IMR-90 (cell line): ENCODE results near the gene NGEF. TPM values are rescaled to one million over a fixed set of nuclear protein-coding genes. Genes with fewer than 3 reads are reported as not detected.

ENCODE experiments used
- ATAC-seq: fragments of 200-7000 bp; cut with Tn5 transposase; 2 replicates; pipeline ENCODE4 v1.9.1; 2020; ENCODE audit warnings: low read depth, mild to moderate bottlenecking, moderate library complexity
- BruUV-seq: library from RNA; stranded (reverse); fragments of 400-500 nt; replicated peaks from 2 replicates; lab custom pipeline; 2021; lab: Mats Ljungman, UMichigan
- CTCF ChIA-PET: fragments of 300-600 bp; formaldehyde crosslinking; extraction: SDS; loops from one replicate; lab custom pipeline; 2021; ENCODE audit warnings: antibody characterized with exemption; lab: Yijun Ruan, JAX
- POLR2A ChIA-PET: fragments of 300-600 bp; sonication (Branson Sonifier 250); formaldehyde crosslinking; loops from one replicate; lab custom pipeline; 2022; ENCODE audit warnings: antibody characterized with exemption; ENCODE audit not compliant: unreplicated experiment; lab: Charles Lee
- DNase-seq: peaks from one replicate; pipeline ENCODE4 v3.0.0; 2013
- H2AFZ ChIP-seq: replicated peaks from 2 replicates; pipeline ENCODE3; 2013; ENCODE audit warnings: low read length, mild to moderate bottlenecking; ENCODE audit not compliant: poor library complexity
- H2AK5ac ChIP-seq: 2 replicates; pipeline ENCODE4 v1.6.1; 2013; ENCODE audit warnings: low read depth, low read length, inconsistent platforms
- H2AK9ac ChIP-seq: replicated peaks from 2 replicates; pipeline ENCODE3; 2013; ENCODE audit warnings: mild to moderate bottlenecking, low read depth, low read length, moderate library complexity; ENCODE audit not compliant: poor library complexity
- H2BK120ac ChIP-seq: 2 replicates; pipeline ENCODE4 v1.6.1; 2013; ENCODE audit warnings: low read depth, low read length, inconsistent platforms
- H2BK15ac ChIP-seq: 3 replicates; pipeline ENCODE4 v1.6.1; 2013; ENCODE audit warnings: low read depth, low read length, inconsistent platforms
- H2BK20ac ChIP-seq: 2 replicates; pipeline ENCODE4 v1.6.1; 2013; ENCODE audit warnings: low read depth, mild to moderate bottlenecking, inconsistent platforms, low read length, moderate library complexity
- H2BK5ac ChIP-seq: 2 replicates; pipeline ENCODE4 v1.6.1; 2013; ENCODE audit warnings: mild to moderate bottlenecking, low read depth, low read length, inconsistent platforms; ENCODE audit not compliant: poor library complexity, severe bottlenecking
- H3K14ac ChIP-seq: replicated peaks from 2 replicates; pipeline ENCODE4 v1.6.1; 2013; ENCODE audit warnings: low read depth, low read length, inconsistent platforms
- H3K18ac ChIP-seq: 2 replicates; pipeline ENCODE4 v1.6.1; 2013; ENCODE audit warnings: low read depth, low read length, control low read depth
- H3K23ac ChIP-seq: 2 replicates; pipeline ENCODE4 v1.6.1; 2013; ENCODE audit warnings: low read depth, low read length, inconsistent platforms
- H3K27ac ChIP-seq: 2 replicates; pipeline ENCODE4 v1.5.1; 2013; ENCODE audit warnings: mild to moderate bottlenecking, control low read depth, low read length; ENCODE audit not compliant: insufficient read depth
- H3K27me3 ChIP-seq: 2 replicates; pipeline ENCODE4 v1.6.1; 2013; ENCODE audit warnings: low read length; ENCODE audit not compliant: control insufficient read depth, insufficient read depth
- H3K36me3 ChIP-seq: 2 replicates; pipeline ENCODE4 v1.6.1; 2013; ENCODE audit warnings: low read length, mixed read lengths; ENCODE audit not compliant: control insufficient read depth, insufficient read depth
- H3K4ac ChIP-seq: 2 replicates; pipeline ENCODE4 v1.6.1; 2013; ENCODE audit warnings: low read depth, low read length, inconsistent platforms
- H3K4me1 ChIP-seq: 2 replicates; pipeline ENCODE4 v1.6.1; 2013; ENCODE audit warnings: low read length, mixed read lengths; ENCODE audit not compliant: control insufficient read depth, insufficient read depth
- H3K4me2 ChIP-seq: 2 replicates; pipeline ENCODE4 v1.6.1; 2013; ENCODE audit warnings: low read depth, mild to moderate bottlenecking, control low read depth, low read length, moderate library complexity
- H3K4me3 ChIP-seq: 2 replicates; pipeline ENCODE4 v1.5.1; 2013; ENCODE audit warnings: low read depth, mild to moderate bottlenecking, control low read depth, low read length, moderate library complexity; ENCODE audit not compliant: insufficient read depth
- H3K56ac ChIP-seq: 2 replicates; pipeline ENCODE4 v1.6.1; 2013; ENCODE audit warnings: low read length, inconsistent platforms; ENCODE audit not compliant: insufficient read depth; ENCODE audit errors: extremely low read depth
- H3K79me1 ChIP-seq, 2 experiments: 2 replicates each; pipeline ENCODE4 v1.6.1; 2013; ENCODE audit warnings: low read length in 2 of 2, inconsistent platforms in 1 of 2, low read depth in 1 of 2
- H3K9ac ChIP-seq: 2 replicates; pipeline ENCODE4 v1.6.1; 2013; ENCODE audit warnings: low read depth, low read length, control low read depth
- H3K9me1 ChIP-seq: 2 replicates; pipeline ENCODE4 v1.6.1; 2013; ENCODE audit warnings: low read length, inconsistent platforms; ENCODE audit not compliant: insufficient read depth
- H3K9me3 ChIP-seq: 2 replicates; pipeline ENCODE4 v1.6.1; 2013; ENCODE audit warnings: low read length; ENCODE audit not compliant: control insufficient read depth, insufficient read depth
- H4K20me1 ChIP-seq: 2 replicates; pipeline ENCODE4 v1.6.1; 2013; ENCODE audit warnings: low read length, inconsistent platforms; ENCODE audit not compliant: insufficient read depth
- H4K5ac ChIP-seq: 2 replicates; pipeline ENCODE4 v1.6.1; 2013; ENCODE audit warnings: mild to moderate bottlenecking, low read depth, low read length, control low read depth
- H4K8ac ChIP-seq, 2 experiments: 2 replicates each; pipeline ENCODE4 v1.6.1; 2013; ENCODE audit warnings: low read depth in 2 of 2, low read length in 2 of 2, control low read depth in 1 of 2, inconsistent platforms in 1 of 2
- H4K91ac ChIP-seq: 2 replicates; pipeline ENCODE4 v1.6.1; 2013; ENCODE audit warnings: low read depth, low read length, inconsistent platforms; ENCODE audit not compliant: insufficient read depth
- BHLHE40 ChIP-seq: fragments of 150-350 bp; IDR thresholded peaks from 2 replicates; pipeline ENCODE4 v1.6.1; 2016; ENCODE audit warnings: mild to moderate bottlenecking, low read depth, low read length
- CEBPB ChIP-seq: IDR thresholded peaks from 2 replicates; pipeline ENCODE4 v1.6.1; 2012; ENCODE audit warnings: low read depth, low read length, improper control_type of control experiment
- CHD1 ChIP-seq: IDR thresholded peaks from 2 replicates; pipeline ENCODE4 v1.6.1; 2012; ENCODE audit warnings: low read depth, low read length, improper control_type of control experiment
- MAFK ChIP-seq: IDR thresholded peaks from 2 replicates; pipeline ENCODE4 v1.6.1; 2012; ENCODE audit warnings: low read depth, low read length, improper control_type of control experiment
- MXI1 ChIP-seq: IDR thresholded peaks from 2 replicates; pipeline ENCODE4 v1.6.1; 2012; ENCODE audit warnings: low read depth, mild to moderate bottlenecking, low read length, moderate library complexity, borderline replicate concordance
- NFE2L2 ChIP-seq: fragments of 150-350 bp; IDR thresholded peaks from 2 replicates; pipeline ENCODE4 v1.6.1; 2016; ENCODE audit warnings: low read depth, mild to moderate bottlenecking, low read length
- POLR2A ChIP-seq: IDR thresholded peaks from 2 replicates; pipeline ENCODE4 v1.6.1; 2012; ENCODE audit warnings: mild to moderate bottlenecking, low read depth, low read length
- RCOR1 ChIP-seq: IDR thresholded peaks from 2 replicates; pipeline ENCODE4 v1.6.1; 2012; ENCODE audit warnings: mild to moderate bottlenecking, low read length, improper control_type of control experiment; ENCODE audit not compliant: insufficient replicate concordance
- WGBS, 2 experiments: methylation state at CpG; one replicate each; pipeline versions ENCODE4 v1.1.5 to v1.1.7; 2013; ENCODE audit warnings: missing lambda C conversion rate in 2 of 2; ENCODE audit not compliant: insufficient read length in 1 of 2; ENCODE audit errors: extremely low coverage in 2 of 2; 5-methylcytosine and 5-hydroxymethylcytosine counted together
- dilution Hi-C: fragments of 300-500 bp; cut with HindIII; formaldehyde crosslinking; loops from one replicate; pipeline ENCODE4 v1.14.3; 2018; ENCODE audit warnings: low sequenced_read_pairs; ENCODE audit not compliant: unreplicated experiment
- in situ Hi-C: fragments of 300-500 bp; cut with MboI; formaldehyde crosslinking; loops from 3 replicates; pipeline ENCODE4 v1.14.3; 2019; ENCODE audit warnings: low sequenced_read_pairs, inconsistent platforms, mixed read lengths
- intact Hi-C: fragments of 100-400 bp; cut with micrococcal nuclease; formaldehyde crosslinking; loops from 2 replicates; pipeline ENCODE4 v1.10.0; 2022
- polyA plus RNA-seq, 3 experiments: library from polyadenylated mRNA; depleted of rRNA; stranded (reverse); fragments of >200 nt; gene quantifications; 2 replicates each; pipeline ENCODE4 v1.2.3, GENCODE V29; 2012; ENCODE audit warnings: low replicate concordance in 1 of 3
- total RNA-seq: library from RNA; depleted of rRNA; stranded (reverse); fragments of >200 nt; gene quantifications from 2 replicates; pipeline ENCODE4 v1.2.3, GENCODE V29; 2012
- TF ChIP-seq, protein P1 (sequence below): fragments of 150-350 bp; IDR thresholded peaks from 2 replicates; pipeline ENCODE4 v1.6.1; 2016; ENCODE audit warnings: low read depth, mild to moderate bottlenecking, low read length, moderate library complexity, borderline replicate concordance
- TF ChIP-seq, protein P2 (sequence below): fragments of 150-350 bp; IDR thresholded peaks from 2 replicates; pipeline ENCODE4 v1.6.1; 2017; ENCODE audit warnings: mild to moderate bottlenecking, antibody characterized with exemption, low read length, low read depth

NGEF gene
- total and polyA plus RNA-seq, 2 of the 4 experiments (the other 2 are of a cell fraction): 1.1 to 1.7 TPM

DNA sequence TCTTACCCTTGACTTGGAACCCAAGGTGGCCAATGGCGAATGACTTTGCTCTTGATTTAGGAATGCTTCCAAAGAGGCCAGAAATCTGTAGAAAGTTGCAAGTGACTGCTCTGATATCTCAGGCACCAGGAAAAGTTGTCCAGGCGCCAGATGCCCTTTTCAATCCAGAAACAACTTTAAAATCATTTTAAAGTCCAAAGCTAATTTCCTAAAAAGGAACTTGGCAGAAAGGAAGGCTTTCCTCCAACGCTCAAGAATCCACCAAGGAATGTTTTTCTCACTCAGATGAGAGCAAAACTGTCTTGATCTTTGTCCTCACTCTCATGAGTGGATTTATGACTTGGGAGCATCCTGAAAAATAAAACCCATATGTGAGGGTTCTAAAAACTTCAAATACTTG lies 5.3 kb downstream of the NGEF start:
- no peak overlapping the region for H2AK5ac ChIP-seq
- WGBS, 2 experiments: no CpG with 5 or more reads among the region's 3 CpGs
- H2BK120ac ChIP-seq: no peak overlapping the region
- no TSS peak for BruUV-seq
- no peak for ATAC-seq
- H3K9ac ChIP-seq: no peak overlapping the region
- H3K23ac ChIP-seq: no peak overlapping the region
- H4K20me1 ChIP-seq: no peaks in the 10 kb centered on the region
- no peaks in the 10 kb centered on the region for H3K79me1 ChIP-seq
- no peak for DNase-seq
- H4K5ac ChIP-seq: no peak overlapping the region
- no peaks in the 10 kb centered on the region for H3K36me3 ChIP-seq
- H3K56ac ChIP-seq: no peak overlapping the region
- no peak overlapping the region for H3K4ac ChIP-seq
- H3K14ac ChIP-seq: no peak overlapping the region
- no peaks in the 10 kb centered on the region for H3K9me1 ChIP-seq
- intact Hi-C loops (no loop called here), dilution Hi-C loops (no loop called here), in situ Hi-C loops (no loop called here)
- ChIA-PET CTCF (no interaction called here), POLR2A (no interaction called here)
- H3K27ac ChIP-seq: no peak overlapping the region
- H2BK15ac ChIP-seq: no peak overlapping the region
- peaks cover 18% of the 10 kb centered on the region for H3K27me3 ChIP-seq
- no peak for TF ChIP-seq MXI1
- no peak for TF ChIP-seq NFE2L2
- TF ChIP-seq RCOR1: no peak
- no peak for TF ChIP-seq BHLHE40
- TF ChIP-seq, protein P1, sequence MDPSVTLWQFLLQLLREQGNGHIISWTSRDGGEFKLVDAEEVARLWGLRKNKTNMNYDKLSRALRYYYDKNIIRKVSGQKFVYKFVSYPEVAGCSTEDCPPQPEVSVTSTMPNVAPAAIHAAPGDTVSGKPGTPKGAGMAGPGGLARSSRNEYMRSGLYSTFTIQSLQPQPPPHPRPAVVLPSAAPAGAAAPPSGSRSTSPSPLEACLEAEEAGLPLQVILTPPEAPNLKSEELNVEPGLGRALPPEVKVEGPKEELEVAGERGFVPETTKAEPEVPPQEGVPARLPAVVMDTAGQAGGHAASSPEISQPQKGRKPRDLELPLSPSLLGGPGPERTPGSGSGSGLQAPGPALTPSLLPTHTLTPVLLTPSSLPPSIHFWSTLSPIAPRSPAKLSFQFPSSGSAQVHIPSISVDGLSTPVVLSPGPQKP: no peak
- no peak for TF ChIP-seq POLR2A
- TF ChIP-seq, protein P2, sequence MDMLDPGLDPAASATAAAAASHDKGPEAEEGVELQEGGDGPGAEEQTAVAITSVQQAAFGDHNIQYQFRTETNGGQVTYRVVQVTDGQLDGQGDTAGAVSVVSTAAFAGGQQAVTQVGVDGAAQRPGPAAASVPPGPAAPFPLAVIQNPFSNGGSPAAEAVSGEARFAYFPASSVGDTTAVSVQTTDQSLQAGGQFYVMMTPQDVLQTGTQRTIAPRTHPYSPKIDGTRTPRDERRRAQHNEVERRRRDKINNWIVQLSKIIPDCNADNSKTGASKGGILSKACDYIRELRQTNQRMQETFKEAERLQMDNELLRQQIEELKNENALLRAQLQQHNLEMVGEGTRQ: no peak
- TF ChIP-seq CEBPB: no peak
- no peak for TF ChIP-seq CHD1
- no peak for TF ChIP-seq MAFK
- H2BK20ac ChIP-seq: no peak overlapping the region
- H3K4me1 ChIP-seq: no peaks in the 10 kb centered on the region
- H3K4me2 ChIP-seq: no peak overlapping the region
- no peak overlapping the region for H2BK5ac ChIP-seq
- no peak overlapping the region for H4K8ac ChIP-seq
- H2AK9ac ChIP-seq: no peak overlapping the region
- H3K4me3 ChIP-seq: no peak overlapping the region
- no peak overlapping the region for H3K18ac ChIP-seq
- no peak overlapping the region for H4K91ac ChIP-seq
- no peak overlapping the region for H2AFZ ChIP-seq
- H3K9me3 ChIP-seq: no peaks in the 10 kb centered on the region
